GM18861 (cell line): Measurements from ENCODE around the gene SMIM35.
A peak's percentile ranks its signal among the peaks of the same experiment; 100 is the strongest.

Experiments
- ATAC-seq: cut with Tn5 transposase; IDR thresholded peaks from one replicate; pipeline ENCODE4 v1.9.1; 2021; ENCODE audit not compliant: unreplicated experiment

SMIM35 gene

GRCh38 chr11:118060081-118060661 lies 26.6 kb downstream of the SMIM35 start:
- no peak for ATAC-seq

GRCh38 chr11:118059246-118059940 lies 27.4 kb downstream of the SMIM35 start:
- ATAC-seq = no peak

GRCh38 chr11:118058311-118059245 lies 28.2 kb downstream of the SMIM35 start:
- ATAC-seq = no peak

- ATAC-seq = no peak
Observed at GRCh38 chr11:118057251-118058145, 29.3 kb downstream of the SMIM35 start.

- ATAC-seq = no peak
Observed at GRCh38 chr11:118056806-118057205, 30.0 kb downstream of the SMIM35 start.

- no peak for ATAC-seq
Observed at GRCh38 chr11:118055966-118056365, 30.8 kb downstream of the SMIM35 start.

GRCh38 chr11:118054712-118055640 lies 31.8 kb downstream of the SMIM35 start:
- ATAC-seq = no peak

- ATAC-seq = no peak
Observed at GRCh38 chr11:118052581-118053206, 34.1 kb downstream of the SMIM35 start.

- peak; percentile 62 for ATAC-seq
Observed at GRCh38 chr11:118051611-118052461, 34.9 kb downstream of the SMIM35 start.

GRCh38 chr11:118051136-118051610 lies 35.6 kb downstream of the SMIM35 start:
- no peak for ATAC-seq

GRCh38 chr11:118050208-118050891 lies 36.4 kb downstream of the SMIM35 start:
- ATAC-seq = no peak

GRCh38 chr11:118049771-118050170 lies 37.0 kb downstream of the SMIM35 start:
- no peak for ATAC-seq

- no peak for ATAC-seq
Observed at GRCh38 chr11:118048472-118049370, 38.0 kb downstream of the SMIM35 start.

GRCh38 chr11:118047749-118048148 lies 39.0 kb downstream of the SMIM35 start:
- no peak for ATAC-seq

- no peak for ATAC-seq
Observed at GRCh38 chr11:118046964-118047700, 39.6 kb downstream of the SMIM35 start.
